CD1c-positive myeloid dendritic cell (primary cell): ENCODE data around the gene ZSCAN1.
"Not testable (repeated sequence)": the region's sequence is repeated elsewhere in the genome, so short reads cannot be mapped to it uniquely, and the experiment has no call there.

Source experiments
- DNase-seq: peaks from one replicate; pipeline ENCODE4 v3.0.0-alpha.2; 2016; ENCODE audit errors: extremely low spot score

The ZSCAN1 gene, protein sequence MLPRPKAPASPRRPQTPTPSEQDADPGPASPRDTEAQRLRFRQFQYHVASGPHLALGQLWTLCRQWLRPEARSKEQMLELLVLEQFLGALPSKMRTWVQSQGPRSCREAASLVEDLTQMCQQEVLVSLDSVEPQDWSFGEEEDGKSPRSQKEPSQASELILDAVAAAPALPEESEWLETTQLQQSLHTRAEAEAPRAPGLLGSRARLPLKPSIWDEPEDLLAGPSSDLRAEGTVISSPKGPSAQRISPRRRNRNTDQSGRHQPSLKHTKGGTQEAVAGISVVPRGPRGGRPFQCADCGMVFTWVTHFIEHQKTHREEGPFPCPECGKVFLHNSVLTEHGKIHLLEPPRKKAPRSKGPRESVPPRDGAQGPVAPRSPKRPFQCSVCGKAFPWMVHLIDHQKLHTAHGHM

GRCh38 chr19:58033741-58034476, at the start of gene ZSCAN1:
Gene ZSCAN1 (plus strand): TSS chr19:58034025. CDS start chr19:58037837, 3,812 bp downstream.
- DNase-seq, result peak; percentile 64

GRCh38 chr19:57992841-57993240, 41.0 kb upstream of the ZSCAN1 start:
- no peak for DNase-seq

GRCh38 chr19:58000677-58001076, 33.1 kb upstream of the ZSCAN1 start:
- DNase-seq, result no peak

GRCh38 chr19:58001895-58002369, 31.9 kb upstream of the ZSCAN1 start:
- no peak for DNase-seq

GRCh38 chr19:58002384-58003173, 31.2 kb upstream of the ZSCAN1 start, which contains the start of gene ZNF606:
Gene ZNF606 (minus strand): TSS chr19:58002820. CDS start chr19:58001319, 1,501 bp downstream.
- peak; percentile 91 for DNase-seq

GRCh38 chr19:58003174-58003828, 30.5 kb upstream of the ZSCAN1 start:
- DNase-seq, result no peak

GRCh38 chr19:58007285-58007684, 26.5 kb upstream of the ZSCAN1 start:
- no peak for DNase-seq

- DNase-seq, result not testable (repeated sequence)
These were observed 24.9 kb upstream of the ZSCAN1 start for GRCh38 chr19:58008877-58009276.

DNA sequence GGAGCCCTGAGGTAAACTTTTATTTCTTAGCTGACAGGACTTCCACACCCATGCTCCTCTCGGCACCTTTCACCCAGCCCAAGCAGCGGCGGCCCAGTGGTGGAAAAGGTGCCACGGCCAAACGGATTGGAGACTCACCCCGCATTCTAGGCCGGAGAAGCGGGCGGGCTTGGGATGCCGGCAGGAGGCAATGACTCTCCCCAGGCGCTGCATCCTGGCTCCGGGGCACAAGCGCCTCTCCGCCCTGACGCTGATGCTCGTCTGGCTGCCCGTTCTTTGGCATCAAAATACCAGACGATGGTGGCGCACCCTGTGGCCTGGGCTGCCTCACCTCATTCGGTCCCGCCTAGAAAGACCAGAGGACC, 24.5 kb upstream of the ZSCAN1 start:
- DNase-seq, result no peak

- peak; percentile 75 for DNase-seq
These were observed 24.0 kb upstream of the ZSCAN1 start for GRCh38 chr19:58009666-58010301.

DNA sequence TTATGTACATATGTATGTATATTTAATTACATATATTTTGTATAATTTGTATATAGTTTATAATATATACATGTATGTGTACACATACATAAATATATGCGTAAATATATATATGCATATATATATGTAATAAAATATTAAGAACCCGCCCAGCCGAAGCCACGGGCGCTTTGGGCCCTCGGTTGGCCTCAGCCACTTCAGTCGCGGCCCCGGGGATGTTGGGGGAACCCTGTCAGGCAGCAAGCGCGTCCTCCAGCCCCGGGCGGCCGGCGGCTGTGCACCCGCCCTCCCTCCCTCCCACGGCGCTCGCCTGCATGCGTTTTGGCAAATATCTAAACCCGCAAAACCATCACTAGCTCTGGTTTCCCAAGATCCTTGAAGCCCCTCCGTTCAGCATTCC, 23.3 kb upstream of the ZSCAN1 start:
- no peak for DNase-seq

DNA sequence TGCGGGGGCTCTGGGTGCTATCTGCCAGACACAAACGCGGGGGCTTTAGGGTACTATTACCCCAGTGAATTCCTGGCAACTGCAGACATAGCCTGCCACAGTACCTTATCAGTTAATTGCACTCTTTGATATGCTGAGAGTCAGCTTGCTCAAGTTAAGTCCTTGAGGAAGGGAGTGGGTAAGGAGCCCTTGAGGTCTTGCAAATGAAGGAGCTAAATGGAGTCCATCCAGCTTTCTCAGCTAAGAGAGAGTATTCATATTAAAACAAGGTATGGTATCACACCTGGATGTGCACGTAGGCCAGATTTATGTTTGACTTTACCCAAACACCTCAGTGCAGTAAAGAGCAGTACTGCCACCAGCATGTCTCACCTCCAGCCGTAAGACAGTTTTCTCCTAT, 19.7 kb upstream of the ZSCAN1 start:
- DNase-seq, result no peak

- no peak for DNase-seq
These were observed 13.7 kb upstream of the ZSCAN1 start for GRCh38 chr19:58020129-58020528.

DNA sequence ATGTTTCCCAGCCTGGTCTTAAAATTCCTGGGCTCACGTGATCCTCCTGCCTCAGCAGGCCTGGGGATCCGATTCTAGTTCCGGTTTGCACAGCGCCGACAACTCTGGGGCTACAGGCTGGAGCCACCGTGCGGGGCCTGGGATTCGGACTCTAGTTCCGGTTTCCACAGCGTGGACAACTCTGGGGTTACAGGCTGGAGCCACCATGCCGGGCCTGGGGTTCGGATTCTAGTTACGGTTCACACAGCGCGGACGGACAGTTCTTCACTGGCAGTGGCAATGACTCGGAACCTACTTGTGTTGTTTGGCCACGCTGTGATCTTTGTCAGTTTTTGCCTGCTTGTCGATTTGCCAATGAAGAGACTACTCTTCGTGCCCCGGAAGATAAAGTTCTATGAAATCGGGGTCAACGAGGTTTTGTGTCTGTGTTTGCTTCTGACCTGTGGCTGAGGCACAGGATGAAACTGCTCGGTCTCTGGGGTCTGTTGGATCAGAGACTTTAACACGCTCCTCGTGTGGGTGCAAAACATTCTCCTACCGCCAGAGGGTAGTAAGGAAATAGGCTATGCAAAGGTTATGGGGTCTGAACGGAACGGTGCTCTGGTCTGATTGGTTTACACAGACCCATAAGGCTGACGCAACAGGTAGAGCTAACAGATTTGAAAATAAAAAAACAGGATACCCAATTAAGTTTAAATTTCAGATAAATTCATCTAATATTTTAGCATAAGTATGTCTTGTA, 12.1 kb upstream of the ZSCAN1 start:
- peak; percentile 55 for DNase-seq

- no peak for DNase-seq
These were observed 11.6 kb upstream of the ZSCAN1 start for GRCh38 chr19:58022283-58022660.

- DNase-seq, result no peak
These were observed 9.2 kb upstream of the ZSCAN1 start for GRCh38 chr19:58024661-58025060.

DNA sequence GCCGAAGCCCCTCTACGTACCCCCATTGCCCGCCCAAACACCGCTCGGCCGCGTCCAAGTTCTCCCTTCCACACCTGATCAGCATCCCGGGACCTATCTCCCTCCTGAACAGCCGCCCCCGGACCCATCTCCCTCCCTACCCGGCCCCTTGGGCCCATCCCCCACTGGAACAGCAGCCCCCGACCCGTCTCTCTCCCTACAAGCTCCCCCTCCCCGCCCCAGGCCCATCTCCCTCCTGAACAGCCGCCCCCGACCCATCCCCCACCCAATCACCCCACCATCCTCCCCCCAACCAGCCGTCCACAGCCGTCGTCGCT, 610 bp downstream of the ZSCAN1 start:
- DNase-seq, result no peak

- DNase-seq, result no peak
These were observed 2.0 kb downstream of the ZSCAN1 start for GRCh38 chr19:58035863-58036262.

GRCh38 chr19:58037927-58038687, 4.3 kb downstream of the ZSCAN1 start:
- DNase-seq, result no peak

GRCh38 chr19:58038688-58039204, 4.9 kb downstream of the ZSCAN1 start:
- DNase-seq, result no peak
